CD4-positive, alpha-beta T cell (primary cell): Measurements from ENCODE around the gene PAK1. TPM values are rescaled to one million over a fixed set of nuclear protein-coding genes. Genes with fewer than 3 reads are reported as not detected.
"Not testable (repeated sequence)": the region's sequence is repeated elsewhere in the genome, so short reads cannot be mapped to it uniquely, and the experiment has no call there.

Experiments used
- ATAC-seq: fragments of 200-7000 bp; cut with Tn5 transposase; one replicate; pipeline ENCODE4 v1.10.0; 2022; ENCODE audit warnings: mild to moderate bottlenecking; ENCODE audit not compliant: poor library complexity
- CTCF ChIA-PET: fragments of 350-600 bp; sonication (Branson Sonifier 250); formaldehyde crosslinking; loops from one replicate; lab custom pipeline; 2021; ENCODE audit warnings: antibody characterized with exemption, inconsistent platforms; lab: Charles Lee
- POLR2A ChIA-PET: fragments of 350-600 bp; sonication (Branson Sonifier 250); formaldehyde crosslinking; loops from one replicate; lab custom pipeline; 2021; ENCODE audit warnings: antibody characterized with exemption, inconsistent platforms; lab: Charles Lee
- DNase-seq, 14 experiments: peaks; one replicate each; pipeline ENCODE4 v3.0.0-alpha.2; 2013 to 2020; ENCODE audit warnings: mixed read lengths in 2 of 14
- H3K27ac ChIP-seq, 2 donors: one replicate each; pipeline versions ENCODE4 v1.5.1 to v1.7.0; 2013; ENCODE audit warnings: low read length in 2 of 2, low read depth in 1 of 2, mild to moderate bottlenecking in 1 of 2
- H3K27me3 ChIP-seq, 2 experiments: 1 replicate in 1 of 2; 2 replicates in 1 of 2; pipeline versions ENCODE4 v1.6.1 to v1.7.0; 2013; ENCODE audit warnings: low read length in 2 of 2, control low read depth in 1 of 2, mild to moderate bottlenecking in 1 of 2, moderate library complexity in 1 of 2; ENCODE audit not compliant: insufficient read depth in 2 of 2, control insufficient read depth in 1 of 2
- H3K36me3 ChIP-seq: one replicate; pipeline ENCODE4 v1.6.1; 2013; ENCODE audit warnings: low read length, control low read depth; ENCODE audit not compliant: insufficient read depth
- H3K4me1 ChIP-seq: one replicate; pipeline ENCODE4 v1.6.1; 2013; ENCODE audit warnings: low read length, control low read depth; ENCODE audit not compliant: insufficient read depth
- H3K4me3 ChIP-seq: one replicate; pipeline ENCODE4 v1.5.1; 2013; ENCODE audit warnings: mild to moderate bottlenecking, low read length, moderate library complexity
- H3K9me3 ChIP-seq, 2 experiments: 1 replicate in 1 of 2; 2 replicates in 1 of 2; pipeline versions ENCODE4 v1.6.1 to v1.7.0; 2013; ENCODE audit warnings: low read length in 2 of 2, mild to moderate bottlenecking in 2 of 2, control low read depth in 1 of 2, moderate library complexity in 1 of 2; ENCODE audit not compliant: control insufficient read depth in 1 of 2, insufficient read depth in 1 of 2
- H3K27ac Mint-ChIP-seq: one replicate; pipeline ENCODE4 v1.8.0; 2020; ENCODE audit warnings: mixed read lengths
- H3K27me3 Mint-ChIP-seq: one replicate; pipeline ENCODE4 v1.8.0; 2021; ENCODE audit warnings: mixed read lengths
- H3K36me3 Mint-ChIP-seq: one replicate; pipeline ENCODE4 v1.8.0; 2021; ENCODE audit warnings: low read depth, mixed read lengths
- H3K4me1 Mint-ChIP-seq: one replicate; pipeline ENCODE4 v1.8.0; 2021; ENCODE audit warnings: low read depth, mixed read lengths
- H3K4me3 Mint-ChIP-seq: one replicate; pipeline ENCODE4 v1.8.0; 2020; ENCODE audit warnings: mild to moderate bottlenecking, mixed read lengths
- H3K9me3 Mint-ChIP-seq: one replicate; pipeline ENCODE4 v1.8.0; 2020; ENCODE audit warnings: mixed read lengths
- CTCF ChIP-seq: fragments of 200-600 bp; IDR thresholded peaks from one replicate; pipeline ENCODE4 v1.8.0; 2022; ENCODE audit warnings: antibody characterized with exemption, mild to moderate bottlenecking
- intact Hi-C, 2 experiments: fragments of 100-400 bp; cut with DNase I in 1 of 2; cut with micrococcal nuclease in 1 of 2; formaldehyde crosslinking; loops; one replicate each; pipeline versions ENCODE4 v1.15.1 to v1.9.0; 2023 to 2025; cut with DNase I, micrococcal nuclease
- total RNA-seq, 174 experiments: library from RNA in 2 of 174; stranded (reverse) in 2 of 174; gene quantifications; one replicate each; pipeline ENCODE4 v1.2.3 and lab custom pipeline; 2021 to 2026

Gene PAK1
- total RNA-seq, 2 experiments from 2014 or later = 6.9 to 12.6 TPM

- peaks cover 14% of the 10 kb centered on the region for H3K36me3 Mint-ChIP-seq
Observed at GRCh38 chr11:77386178-77386577, 87.7 kb downstream of the PAK1 start.

GRCh38 chr11:77385255-77385771 is 88.6 kb downstream of the PAK1 start:
- ATAC-seq, CTCF ChIA-PET, H3K27ac ChIP-seq, H3K4me3 ChIP-seq, H3K9me3 ChIP-seq, DNase-seq, H3K4me1 ChIP-seq, H3K9me3 Mint-ChIP-seq, H3K36me3 ChIP-seq, H3K27me3 Mint-ChIP-seq, H3K27me3 ChIP-seq, H3K4me1 Mint-ChIP-seq, intact Hi-C loops, H3K27ac Mint-ChIP-seq, POLR2A ChIA-PET, H3K4me3 Mint-ChIP-seq: not testable (repeated sequence)
- peaks cover 11% of the 10 kb centered on the region for H3K36me3 Mint-ChIP-seq

More at GRCh38 chr11:77386178-77386577, 87.7 kb downstream of the PAK1 start:
- Histone ChIP-seq H3K27ac (no peak overlapping the region), H3K4me3 (no peak overlapping the region), H3K4me1 (no peaks in the 10 kb centered on the region), H3K36me3 (peaks cover 2% of the 10 kb centered on the region), H3K9me3 (no peaks in the 10 kb centered on the region), H3K27me3 (no peaks in the 10 kb centered on the region)
- H3K27me3 Mint-ChIP-seq = no peaks in the 10 kb centered on the region
- no peak for DNase-seq
- H3K4me3 Mint-ChIP-seq = no peak overlapping the region
- ChIA-PET POLR2A (no interaction called here), CTCF (interaction anchor here (1.5 kb wide), 1 partner anchor 10 kb away, joined by 3 read pairs; no protein-coding TSS in a partner anchor)
- no peaks in the 10 kb centered on the region for H3K4me1 Mint-ChIP-seq
- no peak for ATAC-seq
- TF ChIP-seq CTCF = no peak
- H3K9me3 Mint-ChIP-seq = no peaks in the 10 kb centered on the region
- intact Hi-C loops = no loop called here
- H3K27ac Mint-ChIP-seq = no peak overlapping the region

GRCh38 chr11:77384571-77384970 is 89.3 kb downstream of the PAK1 start:
- Mint-ChIP-seq H3K36me3 (peaks cover 13% of the 10 kb centered on the region), H3K4me1 (no peaks in the 10 kb centered on the region), H3K9me3 (no peaks in the 10 kb centered on the region), H3K4me3 (no peak overlapping the region), H3K27ac (no peak overlapping the region), H3K27me3 (no peaks in the 10 kb centered on the region)
- CTCF ChIA-PET = no interaction called here
- intact Hi-C loops = no loop called here
- Histone ChIP-seq H3K4me3 (no peak overlapping the region), H3K9me3 (no peaks in the 10 kb centered on the region), H3K27me3 (no peaks in the 10 kb centered on the region), H3K27ac (no peak overlapping the region), H3K36me3 (peaks cover 3% of the 10 kb centered on the region), H3K4me1 (no peaks in the 10 kb centered on the region)
- no peak for DNase-seq
- no peak for ATAC-seq
- POLR2A ChIA-PET = no interaction called here
- TF ChIP-seq CTCF = no peak

DNA sequence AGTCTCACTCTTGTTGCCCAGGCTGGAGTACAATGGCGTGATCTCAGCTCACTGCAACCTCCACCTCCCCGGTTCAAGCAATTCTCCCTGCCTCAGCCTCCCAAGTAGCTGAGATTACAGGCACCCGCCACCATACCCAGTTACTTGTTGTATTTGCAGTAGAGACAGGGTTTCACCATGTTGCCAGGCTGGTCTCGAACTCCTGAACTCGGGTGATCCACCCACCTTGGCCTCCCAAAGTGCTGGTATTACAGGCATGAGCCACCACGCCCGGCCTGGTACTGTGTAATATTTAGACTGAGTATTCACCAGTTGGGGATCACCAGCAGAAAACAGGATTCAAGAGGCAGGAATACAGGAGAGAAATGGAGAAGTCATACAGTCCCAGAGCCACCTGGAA is 90.5 kb downstream of the PAK1 start:
- H3K36me3 ChIP-seq = peaks cover 11% of the 10 kb centered on the region
- H3K27me3 ChIP-seq, H3K4me1 ChIP-seq, H3K9me3 Mint-ChIP-seq, H3K27me3 Mint-ChIP-seq, H3K4me1 Mint-ChIP-seq, H3K4me3 Mint-ChIP-seq, CTCF ChIA-PET, intact Hi-C loops, H3K27ac ChIP-seq, H3K9me3 ChIP-seq, DNase-seq, H3K27ac Mint-ChIP-seq, ATAC-seq, H3K4me3 ChIP-seq, POLR2A ChIA-PET: not testable (repeated sequence)
- peaks cover 23% of the 10 kb centered on the region for H3K36me3 Mint-ChIP-seq
